Stimulated activated CD8-positive, alpha-beta memory T cell treated with anti-CD3 and anti-CD28 coated beads, Interleukin-2, amount 100 ng/mL, for 48 hours (primary cell): Measurements from ENCODE around the gene GALNT2.
A peak's percentile ranks its signal among the peaks of the same experiment; 100 is the strongest.

ENCODE experiments used
- DNase-seq, 2 donors: peaks; one replicate each; pipeline ENCODE4 v3.0.0-alpha.2; 2020; ENCODE audit warnings: low read depth in 2 of 2

GALNT2 gene

DNA sequence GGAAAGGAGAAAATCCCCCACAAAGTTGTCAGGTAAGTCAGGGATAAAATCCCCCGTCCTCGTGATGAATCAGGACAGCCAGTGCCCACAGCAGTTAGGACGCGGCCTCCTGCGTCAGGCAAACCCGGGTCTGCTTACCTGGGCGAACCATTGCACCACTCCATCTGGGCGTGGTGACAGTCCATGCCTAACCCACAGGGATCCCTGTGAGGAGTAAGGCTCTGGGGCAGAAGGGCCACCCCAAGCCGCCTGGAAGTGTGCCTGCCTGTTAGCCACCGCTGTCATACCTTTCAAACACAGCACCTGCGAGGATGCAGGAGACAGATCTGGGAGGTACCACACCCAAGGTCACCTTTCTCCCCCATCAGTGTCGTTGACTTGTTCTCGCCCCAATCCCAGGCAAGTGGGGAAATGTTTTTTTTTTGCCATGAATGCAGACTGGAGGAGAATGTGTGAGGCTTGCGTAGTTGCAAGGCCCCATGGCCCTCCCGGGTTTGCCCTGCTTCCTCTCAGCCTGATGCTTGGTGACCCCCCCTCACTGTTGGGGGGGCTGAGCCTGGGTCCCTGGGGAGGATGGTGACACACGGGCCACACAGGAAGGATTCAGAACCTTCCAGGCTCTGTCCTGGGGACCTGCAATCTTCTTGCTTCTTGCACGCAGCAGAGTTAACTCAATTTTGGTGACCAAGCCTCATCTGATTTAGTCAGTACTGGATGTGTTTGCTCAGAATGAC lies 252.1 kb downstream of the GALNT2 start:
- no peak for DNase-seq

DNA sequence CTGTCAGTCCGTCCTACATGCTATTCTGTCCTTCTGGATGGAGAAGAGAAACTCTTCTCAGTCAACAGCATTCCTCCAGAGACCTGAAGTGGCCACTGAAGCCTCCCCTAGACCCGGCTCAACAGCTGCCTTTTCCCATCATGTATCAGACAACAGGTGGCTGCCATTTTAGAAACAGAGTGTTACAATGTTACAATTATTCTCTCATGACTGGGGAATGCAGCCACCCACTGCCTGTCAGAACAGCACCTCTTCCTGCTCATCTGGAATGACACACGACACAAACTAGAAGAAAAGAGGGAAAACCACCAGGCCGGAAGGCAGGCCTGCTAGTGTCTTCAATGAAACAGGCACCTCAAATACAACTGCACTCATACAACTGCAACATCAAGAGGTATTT lies 253.8 kb downstream of the GALNT2 start:
- DNase-seq, result no peak

DNA sequence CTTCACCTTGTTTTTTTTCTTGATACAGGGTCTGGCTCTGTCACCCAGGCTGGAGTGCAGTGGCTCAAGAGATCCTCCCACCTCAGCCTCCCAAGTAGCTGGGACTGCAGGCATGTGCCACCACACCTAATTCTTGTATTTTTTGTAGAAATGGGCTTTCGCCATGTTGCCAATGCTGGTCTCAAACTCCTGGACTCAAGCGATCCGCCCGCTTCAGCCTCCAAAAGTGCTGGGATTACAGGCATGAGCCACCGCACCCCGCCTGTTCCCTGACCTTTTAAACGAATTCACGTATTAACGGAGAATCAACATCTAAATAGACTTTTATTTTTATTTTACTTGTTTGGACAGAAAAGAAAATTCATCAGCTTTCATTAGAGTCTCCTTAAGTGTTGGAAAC lies 254.3 kb downstream of the GALNT2 start:
- DNase-seq, result no peak

DNA sequence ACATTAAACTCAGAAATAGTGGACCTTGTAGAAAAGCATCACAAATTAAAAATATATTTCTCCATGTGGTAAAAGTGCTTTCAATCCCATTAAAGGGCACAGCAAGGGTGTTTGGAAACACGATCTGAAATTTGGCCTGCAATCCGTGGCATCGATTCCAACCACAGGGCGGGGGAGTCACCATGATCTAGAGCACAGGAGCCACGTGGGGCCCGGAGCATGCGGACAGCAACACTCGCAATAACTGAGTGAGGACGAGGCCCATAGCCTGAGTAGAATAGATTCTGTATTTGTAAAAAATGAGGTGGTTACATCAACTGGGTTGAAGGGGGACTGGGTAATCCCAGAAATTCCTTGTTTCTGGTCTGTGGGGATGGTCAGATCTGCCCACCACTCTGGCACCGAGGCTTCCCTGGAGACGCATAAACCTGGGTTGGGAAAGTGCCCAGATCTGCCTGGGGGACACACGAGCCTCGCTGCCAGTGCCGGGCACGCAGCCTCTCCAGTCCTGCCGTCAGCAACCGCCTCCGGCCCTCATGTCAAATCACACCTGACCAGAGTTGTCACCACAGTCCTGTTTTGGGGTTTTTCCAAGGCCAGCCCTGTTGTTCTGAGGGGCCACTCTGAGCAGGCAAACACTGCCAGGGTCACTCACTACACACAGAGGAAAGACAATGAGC lies 254.8 kb downstream of the GALNT2 start:
- no peak for DNase-seq

DNA sequence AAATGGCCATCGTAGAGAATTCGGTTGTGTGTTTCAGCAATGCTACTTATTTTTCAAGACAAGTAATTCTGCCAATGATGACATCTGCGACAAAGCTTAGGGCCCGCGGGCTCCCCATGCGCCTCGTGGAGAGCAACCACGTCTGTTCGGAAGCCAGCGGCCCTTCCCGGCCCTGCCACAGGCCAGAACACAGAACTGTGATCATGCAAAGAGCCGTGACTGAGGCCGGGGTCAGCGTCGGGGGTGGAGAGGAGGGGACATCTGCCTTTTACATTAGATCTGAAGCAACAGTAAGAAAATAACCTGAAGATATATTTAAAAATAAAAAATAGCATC lies 255.4 kb downstream of the GALNT2 start:
- DNase-seq, result no peak

DNA sequence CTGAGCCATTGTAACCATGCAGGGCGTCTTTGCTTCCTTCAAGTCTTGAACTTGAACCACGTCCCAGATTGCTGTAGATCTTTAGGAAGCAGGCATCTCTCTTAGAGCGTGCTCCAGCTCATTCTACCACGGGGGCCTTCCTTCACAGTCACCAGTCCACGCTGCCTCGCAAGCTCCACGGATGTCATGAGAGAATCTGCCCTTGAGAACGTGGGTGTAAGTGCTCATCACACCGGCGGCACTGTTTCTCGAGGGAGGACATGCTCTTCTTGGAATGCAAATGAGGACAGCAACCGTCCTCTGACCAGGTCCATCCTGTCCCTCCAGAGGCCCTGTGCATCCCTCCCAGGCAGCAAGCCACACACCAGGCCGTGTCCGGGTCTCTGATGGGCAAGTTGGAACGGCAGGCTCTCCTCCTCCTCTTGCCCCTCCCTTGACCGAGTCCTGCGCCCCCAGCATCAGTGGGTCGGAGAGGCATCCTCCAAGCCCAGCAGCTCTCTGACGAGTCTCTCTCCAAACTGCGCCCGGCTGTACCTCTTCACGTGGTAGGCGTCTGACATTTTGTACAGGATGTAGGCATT lies 256.0 kb downstream of the GALNT2 start:
- DNase-seq, result no peak

DNA sequence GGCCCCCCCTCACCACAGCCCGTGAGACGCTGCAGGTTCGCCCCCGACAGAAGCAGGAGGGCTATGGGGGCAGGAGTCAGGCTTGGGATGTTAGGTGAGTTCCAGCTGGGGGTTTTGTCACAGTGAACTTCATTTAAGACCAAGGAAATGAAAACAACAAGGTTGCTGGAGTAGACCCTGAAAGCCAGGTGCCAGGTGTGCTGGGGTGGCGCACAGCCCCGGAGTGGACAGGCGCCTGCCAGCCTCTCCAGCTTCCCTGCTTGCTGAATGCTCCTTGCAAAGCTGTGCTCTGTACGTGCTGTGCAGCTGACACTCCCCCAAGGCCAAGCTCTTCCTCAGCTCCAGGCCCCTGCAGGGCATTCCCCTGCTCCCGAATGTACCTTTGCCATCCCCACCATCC lies 256.6 kb downstream of the GALNT2 start:
- DNase-seq, result no peak

DNA sequence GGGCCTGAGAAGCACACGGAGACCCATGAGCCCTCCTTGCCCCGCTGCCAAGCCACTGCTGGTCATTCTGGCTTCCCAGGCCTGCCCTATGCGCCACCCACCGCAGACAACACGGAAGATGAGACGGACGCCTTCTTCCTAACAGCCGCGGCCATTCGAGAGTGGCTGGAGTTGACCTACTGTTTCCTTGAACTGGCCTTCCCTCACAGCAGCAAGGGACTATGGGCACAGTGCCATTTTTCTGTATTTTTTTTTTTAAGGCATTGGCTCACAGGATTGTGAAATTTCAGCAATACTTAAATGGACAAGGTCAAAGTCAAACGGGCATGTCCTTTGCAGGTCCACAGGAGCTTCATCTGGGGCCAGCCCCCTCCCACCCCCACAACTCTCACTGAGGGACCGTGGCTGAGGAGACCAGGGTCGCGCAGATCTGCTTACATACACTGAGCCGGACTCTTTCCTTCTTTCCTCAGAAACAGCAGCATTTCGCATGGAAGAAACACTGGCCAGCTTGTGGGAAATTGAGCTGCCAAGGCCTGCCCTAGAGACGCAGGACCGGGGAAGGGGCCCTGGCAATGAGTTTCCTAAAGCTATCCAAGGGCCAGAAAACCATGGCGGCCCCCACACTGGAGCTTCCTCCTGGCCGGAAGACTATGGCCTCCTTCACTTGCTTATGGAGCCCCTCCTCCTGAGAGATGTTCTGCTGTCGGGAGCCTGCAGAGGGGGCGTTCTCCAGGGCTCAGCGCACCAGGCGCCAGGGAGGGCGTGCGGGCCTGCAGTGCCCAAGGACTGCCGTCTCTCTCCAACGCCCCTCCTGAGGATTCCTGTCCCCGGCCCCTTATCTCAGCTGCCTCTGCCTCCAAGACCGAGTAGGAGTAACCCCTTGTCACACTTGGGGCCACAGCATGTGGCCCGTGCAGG lies 260.2 kb downstream of the GALNT2 start:
- no peak for DNase-seq

DNA sequence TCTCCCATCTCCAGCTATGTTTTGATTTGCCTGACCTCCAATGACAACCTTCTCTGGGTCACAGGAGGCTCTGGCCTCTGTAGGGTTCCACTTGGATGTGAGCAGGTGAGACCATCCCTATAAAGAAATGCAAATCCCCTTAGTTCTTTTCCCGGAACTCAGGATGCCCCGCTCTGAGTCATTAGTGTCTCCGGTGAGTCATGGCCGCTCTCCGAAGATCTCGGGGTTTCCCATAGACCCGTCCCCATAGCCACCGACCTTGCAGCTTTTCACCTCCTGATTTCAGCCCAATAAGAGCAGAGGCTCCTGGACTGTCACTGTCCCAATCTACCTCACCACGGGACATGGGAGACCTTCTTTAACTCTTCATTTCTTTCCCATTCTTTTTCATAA lies 260.9 kb downstream of the GALNT2 start:
- peak in 1 of 2 donors; percentile 18 for DNase-seq

DNA sequence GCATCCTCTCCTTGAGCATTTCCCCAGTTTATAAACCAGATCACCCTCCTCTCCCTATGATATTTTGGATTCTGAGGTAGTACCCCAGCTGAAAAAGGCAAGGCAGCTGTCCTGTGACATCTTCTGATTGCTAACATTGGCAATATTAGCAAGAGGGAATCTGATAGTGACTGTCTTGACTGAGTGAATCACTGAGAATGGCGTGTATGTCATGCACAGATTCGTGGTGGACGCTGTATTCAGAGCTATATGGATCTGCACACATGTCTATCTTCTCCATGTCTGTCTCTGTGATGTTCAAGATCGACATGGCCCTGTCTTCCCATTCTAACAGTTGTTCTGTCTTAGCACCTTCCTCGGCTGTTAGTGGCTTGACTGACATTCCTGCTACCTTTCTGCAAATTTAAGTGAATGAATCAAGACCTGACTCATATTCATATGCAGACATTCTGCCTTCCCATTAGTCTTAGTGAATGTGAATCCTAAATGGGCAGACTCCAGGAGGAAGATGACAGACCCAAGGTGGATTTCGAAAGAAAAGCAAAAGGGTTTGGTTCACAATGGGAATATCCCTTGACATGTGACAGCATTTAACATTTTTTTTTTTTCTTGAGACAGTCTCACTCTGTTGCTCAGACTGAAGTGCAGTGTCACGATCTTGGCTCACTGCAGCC lies 261.4 kb downstream of the GALNT2 start:
- DNase-seq, result no peak

DNA sequence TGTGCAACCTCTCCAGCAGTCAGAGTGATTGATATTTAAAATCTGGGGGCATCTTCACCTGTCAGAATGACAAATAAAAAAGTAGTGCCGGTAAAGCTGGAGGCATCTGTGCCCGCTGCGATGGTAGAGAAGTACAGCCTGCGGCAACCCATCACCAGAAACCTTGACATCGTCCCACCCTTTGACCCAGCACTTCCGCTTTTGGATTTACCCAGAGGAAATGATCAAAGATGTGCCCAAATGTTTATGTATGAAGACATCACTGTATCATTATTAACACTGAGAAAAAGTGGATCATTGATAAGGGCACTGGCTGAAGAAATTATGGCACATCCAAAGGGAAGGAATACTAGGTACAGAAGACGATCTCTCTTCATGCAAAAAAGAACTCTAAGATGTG lies 263.1 kb downstream of the GALNT2 start:
- no peak for DNase-seq
